K562 (cell line): Measurements from ENCODE around the gene NPFF. TPM values are rescaled to one million over a fixed set of nuclear protein-coding genes. Genes with fewer than 3 reads are reported as not detected.

Source experiments
- ATAC-seq: fragments of 200-7000 bp; cut with Tn5 transposase; 3 replicates; pipeline ENCODE4 v1.9.1; 2020; ENCODE audit warnings: moderate library complexity
- BruUV-seq: library from RNA; stranded (reverse); fragments of 400-500 nt; replicated peaks from 2 replicates; lab custom pipeline; 2021; lab: Mats Ljungman, UMichigan
- CTCF ChIA-PET: fragments of 300-600 bp; formaldehyde crosslinking; extraction: SDS; loops from one replicate; lab custom pipeline; 2021; ENCODE audit warnings: low intra/inter-chr PET ratio; lab: Yijun Ruan, JAX
- POLR2A ChIA-PET: fragments of 300-600, 350-650 bp; sonication (Branson Sonifier 250); formaldehyde crosslinking; extraction: SDS; loops from one replicate; lab custom pipeline; 2021; ENCODE audit warnings: antibody characterized with exemption, inconsistent platforms; lab: Yijun Ruan, JAX
- DNase-seq, 4 experiments: peaks; one replicate each; pipeline versions ENCODE4 v3.0.0 to v3.0.0-alpha.2; 2011 to 2018; ENCODE audit warnings: low spot score in 3 of 4, mixed read lengths in 3 of 4; ENCODE audit errors: extremely low read depth in 1 of 4
- FAIRE-seq: peaks from 2 replicates; lab custom pipeline; 2011; peaks lifted over from hg19 to GRCh38; lab: Jason Lieb, UNC
- H2AFZ ChIP-seq: 2 replicates; pipeline ENCODE4 v1.6.0; 2011; ENCODE audit warnings: low read depth, low read length, control low read depth, inconsistent platforms
- H3K27ac ChIP-seq: fragments of 200-600 bp; 3 replicates; pipeline ENCODE4 v1.8.0; 2011; ENCODE audit warnings: low read depth, mild to moderate bottlenecking, control low read depth, inconsistent platforms, low read length, moderate library complexity, mixed read lengths; ENCODE audit errors: extremely low read depth
- H3K27me3 ChIP-seq, 2 experiments: fragments of 300-600 bp in 1 of 2; 2 replicates in 1 of 2; 3 replicates in 1 of 2; pipeline versions ENCODE4 v1.6.0 to v1.8.0; 2011; ENCODE audit warnings: inconsistent platforms in 2 of 2, low read length in 2 of 2, mild to moderate bottlenecking in 1 of 2, mixed read lengths in 1 of 2, moderate library complexity in 1 of 2; ENCODE audit not compliant: control insufficient read depth in 2 of 2, insufficient read depth in 2 of 2
- H3K36me3 ChIP-seq: fragments of 300-600 bp; 3 replicates; pipeline ENCODE4 v1.8.0; 2011; ENCODE audit warnings: mild to moderate bottlenecking, low read length, inconsistent platforms; ENCODE audit not compliant: control insufficient read depth, insufficient read depth
- H3K4me1 ChIP-seq, 2 experiments: fragments of 200-600 bp in 1 of 2; replicated peaks in 1 of 2; 2 replicates in 1 of 2; 3 replicates in 1 of 2; pipeline versions ENCODE4 v1.5.1 to v1.8.0; 2011; ENCODE audit warnings: inconsistent platforms in 2 of 2, low read length in 2 of 2, mild to moderate bottlenecking in 1 of 2, mixed read lengths in 1 of 2, moderate library complexity in 1 of 2; ENCODE audit not compliant: control insufficient read depth in 2 of 2, insufficient read depth in 2 of 2
- H3K4me2 ChIP-seq: 2 replicates; pipeline ENCODE4 v1.6.1; 2011; ENCODE audit warnings: low read length, control low read depth, inconsistent platforms, mixed read lengths; ENCODE audit not compliant: insufficient read depth
- H3K4me3 ChIP-seq: fragments of 200-600 bp; sonication (generic), shearing (Covaris generic); 2 replicates; pipeline ENCODE4 v1.5.1; 2016; ENCODE audit warnings: control low read depth, inconsistent platforms
- H3K79me2 ChIP-seq: fragments of 200-600 bp; 3 replicates; pipeline ENCODE4 v1.8.0; 2011; ENCODE audit warnings: low read length, inconsistent platforms; ENCODE audit not compliant: control insufficient read depth, insufficient read depth
- H3K9ac ChIP-seq, 2 experiments: 2 replicates each; pipeline versions ENCODE4 v1.6.0 to v1.6.1; 2011; ENCODE audit warnings: low read depth in 2 of 2, low read length in 2 of 2, control low read depth in 1 of 2, inconsistent platforms in 1 of 2, mild to moderate bottlenecking in 1 of 2, mixed read lengths in 1 of 2; ENCODE audit not compliant: insufficient read depth in 1 of 2
- H3K9me1 ChIP-seq: one replicate; pipeline ENCODE4 v1.6.0; 2011; ENCODE audit warnings: inconsistent platforms, mild to moderate bottlenecking, low read length, moderate library complexity; ENCODE audit not compliant: control insufficient read depth, insufficient read depth
- H3K9me3 ChIP-seq: replicated peaks from 2 replicates; pipeline ENCODE4 v1.5.1; 2011; ENCODE audit warnings: low read depth, low read length, inconsistent platforms; ENCODE audit not compliant: control insufficient read depth, insufficient read depth
- H4K20me1 ChIP-seq: replicated peaks from 2 replicates; pipeline ENCODE4 v1.6.1; 2011; ENCODE audit warnings: low read length, inconsistent platforms, mixed read lengths; ENCODE audit not compliant: control insufficient read depth, insufficient read depth
- ATF1 ChIP-seq, 2 experiments: fragments of 450-650 bp in 1 of 2; IDR thresholded peaks; 2 replicates each; pipeline ENCODE4 v1.6.1; 2016; ENCODE audit warnings: missing compliant biosample characterization in 1 of 2, missing genetic modification characterization in 1 of 2
- MECOM ChIP-seq: fragments of 250-450 bp; sonication (Bioruptor Pico); IDR thresholded peaks from 2 replicates; pipeline ENCODE4 v1.8.0; 2022; ENCODE audit warnings: inconsistent platforms
- RBBP5 ChIP-seq: fragments of 200-600 bp; sonication (generic); IDR thresholded peaks from 2 replicates; pipeline ENCODE4 v1.6.1; 2012; ENCODE audit warnings: borderline replicate concordance, mild to moderate bottlenecking, low read length, control low read depth, inconsistent platforms; ENCODE audit not compliant: insufficient read depth, poor library complexity, severe bottlenecking
- RBM14 ChIP-seq: fragments of 200-400 bp; formaldehyde crosslinking; IDR thresholded peaks from 2 replicates; pipeline ENCODE4 v1.6.1; 2018; ENCODE audit warnings: low read depth, mild to moderate bottlenecking, low read length, moderate library complexity, borderline replicate concordance; ENCODE audit not compliant: insufficient read depth
- ZNF224 ChIP-seq: sonication (generic); formaldehyde crosslinking; IDR thresholded peaks from 2 replicates; pipeline ENCODE4 v1.8.0; 2022; ENCODE audit warnings: mild to moderate bottlenecking, missing genetic modification reagents
- ZNF584 ChIP-seq: fragments of 200-800 bp; sonication (Bioruptor generic); IDR thresholded peaks from 2 replicates; pipeline ENCODE4 v1.6.1; 2016; ENCODE audit warnings: low read depth, mild to moderate bottlenecking, missing genetic modification characterization, missing compliant biosample characterization
- WGBS: fragments of 100-300 bp; shearing (Covaris generic); methylation state at CpG from one replicate; pipeline ENCODE4 v1.1.6; 2016; ENCODE audit warnings: low coverage, mixed read lengths; ENCODE audit not compliant: insufficient coverage; ENCODE audit errors: missing lambda C conversion rate; 5-methylcytosine and 5-hydroxymethylcytosine counted together
- in situ Hi-C: fragments of 300-500 bp; cut with MboI; formaldehyde crosslinking; loops from 4 replicates; pipeline ENCODE4 v1.15.0; 2018; ENCODE audit warnings: inconsistent platforms, mixed read lengths
- intact Hi-C: fragments of 100-400 bp; cut with micrococcal nuclease; formaldehyde crosslinking; loops from 2 replicates; pipeline ENCODE4 v1.14.2; 2022
- polyA plus RNA-seq, 8 experiments: library from polyadenylated mRNA; depleted of rRNA in 4 of 8; stranded (reverse) in 5 of 8; unstranded in 3 of 8; fragments of >200 nt; fragmentation: Nextera tagmentation in 2 of 8; fragmentation: Illumina TruSeq in 1 of 8; extraction: Ambion mirVana in 2 of 8; extraction: Trizol in 1 of 8; gene quantifications; 2 replicates each; pipeline versions ENCODE4 v1.2.1 to v1.2.3, GENCODE V29; 2011 to 2014; ENCODE audit warnings: inconsistent platforms in 1 of 8, missing spikeins in 1 of 8
- total RNA-seq, 7 experiments: library from RNA; depleted of rRNA in 6 of 7; stranded (reverse); fragments of >200 nt in 6 of 7; fragmentation: Illumina TruSeq in 2 of 7; extraction: Trizol in 2 of 7; gene quantifications; 2 replicates each; pipeline versions ENCODE4 v1.2.1 to v1.2.3, GENCODE V29; 2011 to 2021; ENCODE audit warnings: low replicate concordance in 1 of 7
- TF ChIP-seq, protein P1 (sequence below): fragments of 450-650 bp; formaldehyde crosslinking; IDR thresholded peaks from 2 replicates; pipeline ENCODE4 v1.4.0; 2022; ENCODE audit warnings: missing genetic modification characterization

The NPFF gene
- total and polyA plus RNA-seq, 9 of the 15 experiments (the other 6 are each of a cell fraction or from before 2014, with no cell fraction given) = 0.15 to 1.2 (median 0.55) TPM; not detected in 6

- TF ChIP-seq, protein P1, sequence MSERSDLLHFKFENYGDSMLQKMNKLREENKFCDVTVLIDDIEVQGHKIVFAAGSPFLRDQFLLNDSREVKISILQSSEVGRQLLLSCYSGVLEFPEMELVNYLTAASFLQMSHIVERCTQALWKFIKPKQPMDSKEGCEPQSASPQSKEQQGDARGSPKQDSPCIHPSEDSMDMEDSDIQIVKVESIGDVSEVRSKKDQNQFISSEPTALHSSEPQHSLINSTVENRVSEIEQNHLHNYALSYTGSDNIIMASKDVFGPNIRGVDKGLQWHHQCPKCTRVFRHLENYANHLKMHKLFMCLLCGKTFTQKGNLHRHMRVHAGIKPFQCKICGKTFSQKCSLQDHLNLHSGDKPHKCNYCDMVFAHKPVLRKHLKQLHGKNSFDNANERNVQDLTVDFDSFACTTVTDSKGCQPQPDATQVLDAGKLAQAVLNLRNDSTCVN = no peak
- TF ChIP-seq ZNF584 = no peak
- TF ChIP-seq, all 486 proteins: peak for 0
Measured at GRCh38 chr12:53515291-53515680, 8.0 kb upstream of the NPFF start (continued).

GRCh38 chr12:53514628-53515290 is 7.5 kb upstream of the NPFF start:
- no peak overlapping the region for H3K27ac ChIP-seq
- H3K79me2 ChIP-seq = no peaks in the 10 kb centered on the region
- CTCF ChIA-PET = no interaction called here
- no peak overlapping the region for H2AFZ ChIP-seq
- peaks cover 67% of the 10 kb centered on the region for H3K36me3 ChIP-seq
- POLR2A ChIA-PET = interaction anchor here (0.6 to 1.2 kb wide), 4 partner anchors 13 to 317 kb away, joined by 4 to 5 read pairs (median 4); no protein-coding TSS in a partner anchor
- H3K4me3 ChIP-seq = no peak overlapping the region
- no peak overlapping the region for H3K4me2 ChIP-seq
- H3K9me1 ChIP-seq = no peaks in the 10 kb centered on the region
- H3K9me3 ChIP-seq = no peaks in the 10 kb centered on the region
- in situ Hi-C loops = no loop called here
- H3K9ac ChIP-seq = no peak overlapping the region
- no peaks in the 10 kb centered on the region for H3K4me1 ChIP-seq
- no peak for TF ChIP-seq RBBP5
- TF ChIP-seq MECOM (CRISPR knock-in tag) = no peak
- no peak for TF ChIP-seq ATF1 (CRISPR knock-in tag; IDR thresholded peaks at IDR 0.05)
- no peak for TF ChIP-seq ATF1 (tag; IDR thresholded peaks at IDR 0.05)
- no peak for TF ChIP-seq ZNF224 (CRISPR knock-in tag)
- TF ChIP-seq RBM14 = no peak
- H4K20me1 ChIP-seq = no peaks in the 10 kb centered on the region
- BruUV-seq = no TSS peak
- ATAC-seq = no peak
- 60% methylated on average over 6 of the region's 6 CpGs for WGBS
- FAIRE-seq = no peak
- no peaks in the 10 kb centered on the region; a peak in 1 of 5 replicates for H3K27me3 ChIP-seq
- intact Hi-C loops = no loop called here
- no peak for DNase-seq
